Stimulated activated effector memory CD8-positive, alpha-beta T cell treated with anti-CD3 and anti-CD28 coated beads, Interleukin-12 subunit alpha, Interleukin-12 subunit beta, amount 100 ng/mL, for 72 hours (primary cell): ENCODE measurements around the gene MAN1A1.
A peak's percentile ranks its signal among the peaks of the same experiment; 100 is the strongest.

ENCODE experiments used
- ATAC-seq: fragments of 150-1000 bp; cut with Tn5 transposase; 2 replicates; pipeline ENCODE4 v1.10.0; 2021
- DNase-seq, 2 donors: peaks; one replicate each; pipeline ENCODE4 v3.0.0; 2021 to 2022; ENCODE audit warnings: low spot score in 2 of 2
- H3K27ac Mint-ChIP-seq: one replicate; pipeline ENCODE4 v1.8.0; 2022; ENCODE audit warnings: mild to moderate bottlenecking, mixed read lengths
- H3K36me3 Mint-ChIP-seq: one replicate; pipeline ENCODE4 v1.8.0; 2022; ENCODE audit warnings: mild to moderate bottlenecking, mixed read lengths
- H3K4me1 Mint-ChIP-seq: one replicate; pipeline ENCODE4 v1.8.0; 2022; ENCODE audit warnings: mixed read lengths
- H3K4me3 Mint-ChIP-seq: one replicate; pipeline ENCODE4 v1.8.0; 2022; ENCODE audit warnings: mild to moderate bottlenecking, mixed read lengths
- H3K9me3 Mint-ChIP-seq: one replicate; pipeline ENCODE4 v1.8.0; 2022; ENCODE audit warnings: mixed read lengths

MAN1A1 gene

DNA sequence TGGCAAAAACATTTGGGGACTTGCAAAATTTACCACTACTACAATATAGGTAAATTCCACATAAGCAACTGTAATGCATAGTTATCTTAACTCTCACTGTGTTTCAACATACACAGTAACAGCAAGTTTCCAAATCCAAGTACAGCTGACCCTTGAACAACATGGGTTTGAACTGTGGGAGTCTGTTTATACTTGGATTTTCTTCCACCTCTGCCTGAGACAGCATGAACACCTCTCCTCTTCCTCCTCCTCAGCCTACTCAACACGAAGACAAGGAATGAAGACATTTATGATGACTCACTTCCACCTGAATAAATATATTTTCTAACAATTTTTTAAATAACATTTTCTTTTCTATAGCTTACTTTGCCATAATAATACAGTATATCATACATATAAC is 25.6 kb downstream of the MAN1A1 start:
- ATAC-seq (no peak), DNase-seq (no peak)
- no peak overlapping the region for H3K27ac Mint-ChIP-seq
- H3K4me1 Mint-ChIP-seq, result peaks cover 54% of the 10 kb centered on the region
- peaks cover 38% of the 10 kb centered on the region for H3K36me3 Mint-ChIP-seq
- H3K4me3 Mint-ChIP-seq, result no peak overlapping the region
- no peaks in the 10 kb centered on the region for H3K9me3 Mint-ChIP-seq

DNA sequence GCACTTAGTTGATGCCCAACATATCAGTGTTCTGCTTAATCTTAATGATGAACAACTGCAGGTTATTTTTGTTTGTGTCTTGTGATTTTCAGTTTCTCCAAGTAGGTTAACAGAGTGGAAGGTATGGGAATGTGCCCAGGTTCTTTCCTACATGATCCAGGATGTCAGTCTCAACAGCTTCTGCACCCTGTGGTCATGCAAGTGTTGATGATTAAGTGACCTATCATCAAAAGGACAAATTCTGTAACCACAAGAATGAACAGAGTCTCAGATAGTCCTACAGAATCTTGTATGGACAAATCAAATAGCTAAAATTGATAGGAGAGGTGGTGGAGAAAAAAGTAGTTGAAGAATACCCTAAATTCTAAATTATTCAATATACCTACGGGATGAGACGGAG is 26.1 kb downstream of the MAN1A1 start:
- Mint-ChIP-seq H3K27ac (peak overlapping the region; percentile 29), H3K9me3 (no peaks in the 10 kb centered on the region), H3K4me1 (peaks cover 50% of the 10 kb centered on the region), H3K36me3 (peaks cover 38% of the 10 kb centered on the region), H3K4me3 (peak overlapping the region; percentile 20)
- no peak for DNase-seq
- ATAC-seq, result no peak

- no peaks in the 10 kb centered on the region for H3K9me3 Mint-ChIP-seq
- no peak for DNase-seq
Observed at GRCh38 chr6:119322715-119323350, 26.7 kb downstream of the MAN1A1 start.

DNA sequence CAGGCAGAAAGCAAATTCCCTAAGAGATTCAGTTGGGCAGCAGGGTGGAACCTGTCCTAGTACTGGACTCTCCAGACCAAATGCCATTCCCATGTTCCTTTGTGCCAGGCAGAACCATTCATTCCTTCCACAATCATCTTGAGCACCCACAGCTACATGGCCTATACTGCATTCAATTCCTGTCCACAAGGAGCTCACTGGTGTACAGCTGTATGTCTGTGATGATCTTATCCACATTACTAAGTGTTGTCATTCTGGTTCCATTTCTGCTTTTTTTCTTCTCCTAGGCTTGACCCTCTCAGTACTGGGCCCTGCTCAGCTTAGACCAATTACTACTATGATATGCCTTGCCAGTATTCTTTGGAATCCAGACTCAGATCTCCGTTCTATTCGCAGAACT is 27.5 kb downstream of the MAN1A1 start:
- Mint-ChIP-seq H3K4me3 (peak overlapping the region; percentile 20), H3K27ac (peak overlapping the region; percentile 29), H3K36me3 (peaks cover 25% of the 10 kb centered on the region), H3K4me1 (peaks cover 44% of the 10 kb centered on the region), H3K9me3 (no peaks in the 10 kb centered on the region)
- peak; percentile 37 for ATAC-seq
- no peak for DNase-seq

More at GRCh38 chr6:119322715-119323350, 26.7 kb downstream of the MAN1A1 start:
- peak; percentile 88 for ATAC-seq
- H3K27ac Mint-ChIP-seq, result peak overlapping the region; percentile 29
- H3K4me1 Mint-ChIP-seq, result peaks cover 43% of the 10 kb centered on the region
- H3K4me3 Mint-ChIP-seq, result peak overlapping the region; percentile 20
- peaks cover 33% of the 10 kb centered on the region for H3K36me3 Mint-ChIP-seq

- peaks cover 45% of the 10 kb centered on the region for H3K4me1 Mint-ChIP-seq
- no peaks in the 10 kb centered on the region for H3K9me3 Mint-ChIP-seq
- no peak overlapping the region for H3K27ac Mint-ChIP-seq
- no peak overlapping the region for H3K4me3 Mint-ChIP-seq
- no peak for DNase-seq
- ATAC-seq, result no peak
- H3K36me3 Mint-ChIP-seq, result peaks cover 10% of the 10 kb centered on the region
Observed at GRCh38 chr6:119319694-119320093, 29.9 kb downstream of the MAN1A1 start.

DNA sequence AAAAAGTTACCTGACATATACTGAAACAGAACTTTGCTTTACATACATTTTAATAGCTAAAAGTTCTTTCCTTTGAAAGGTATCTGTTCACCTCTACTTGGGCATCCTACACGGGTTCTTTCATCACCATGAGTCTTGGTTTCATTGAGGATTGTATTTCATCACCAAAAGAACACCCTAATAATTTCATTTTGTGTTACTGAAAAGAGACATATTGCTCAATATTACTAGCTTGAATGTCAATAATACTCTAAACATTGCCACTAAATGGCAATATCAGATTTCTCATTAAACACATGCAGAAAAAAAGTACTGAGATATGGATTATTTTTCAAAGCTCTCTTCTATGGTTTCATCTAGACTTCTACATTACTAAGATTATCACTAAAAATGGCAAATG is 30.8 kb downstream of the MAN1A1 start:
- H3K9me3 Mint-ChIP-seq, result no peaks in the 10 kb centered on the region
- H3K27ac Mint-ChIP-seq, result no peak overlapping the region
- DNase-seq (no peak), ATAC-seq (no peak)
- H3K36me3 Mint-ChIP-seq, result peaks cover 8% of the 10 kb centered on the region
- H3K4me1 Mint-ChIP-seq, result peaks cover 52% of the 10 kb centered on the region
- H3K4me3 Mint-ChIP-seq, result no peak overlapping the region

DNA sequence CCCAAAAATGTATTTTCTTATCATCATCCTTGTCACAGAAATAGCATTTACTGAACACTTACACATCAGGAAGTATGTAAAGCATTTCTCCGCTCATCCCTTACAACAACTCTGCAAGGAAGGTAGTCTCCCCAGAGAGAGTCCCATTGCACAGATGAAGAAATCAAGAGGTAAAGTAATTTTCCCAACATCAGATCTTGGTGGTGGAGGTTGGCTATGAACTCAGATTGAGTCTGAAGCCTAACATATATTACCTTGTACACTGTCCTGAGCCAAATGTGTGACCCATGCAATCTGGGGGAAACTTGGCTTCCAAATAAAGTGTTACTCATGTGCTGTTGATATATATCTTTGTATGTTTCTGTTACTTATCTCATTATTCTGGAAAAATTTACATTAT is 31.4 kb downstream of the MAN1A1 start:
- peaks cover 52% of the 10 kb centered on the region for H3K4me1 Mint-ChIP-seq
- H3K27ac Mint-ChIP-seq, result no peak overlapping the region
- no peak overlapping the region for H3K4me3 Mint-ChIP-seq
- H3K36me3 Mint-ChIP-seq, result peaks cover 4% of the 10 kb centered on the region
- ATAC-seq (no peak), DNase-seq (no peak)
- no peaks in the 10 kb centered on the region for H3K9me3 Mint-ChIP-seq

- peaks cover 52% of the 10 kb centered on the region for H3K4me1 Mint-ChIP-seq
- H3K27ac Mint-ChIP-seq, result no peak overlapping the region
- no peak for DNase-seq
- no peaks in the 10 kb centered on the region for H3K9me3 Mint-ChIP-seq
- no peak for ATAC-seq
- H3K4me3 Mint-ChIP-seq, result no peak overlapping the region
- H3K36me3 Mint-ChIP-seq, result peaks cover 4% of the 10 kb centered on the region
Observed at GRCh38 chr6:119317007-119317406, 32.6 kb downstream of the MAN1A1 start.

DNA sequence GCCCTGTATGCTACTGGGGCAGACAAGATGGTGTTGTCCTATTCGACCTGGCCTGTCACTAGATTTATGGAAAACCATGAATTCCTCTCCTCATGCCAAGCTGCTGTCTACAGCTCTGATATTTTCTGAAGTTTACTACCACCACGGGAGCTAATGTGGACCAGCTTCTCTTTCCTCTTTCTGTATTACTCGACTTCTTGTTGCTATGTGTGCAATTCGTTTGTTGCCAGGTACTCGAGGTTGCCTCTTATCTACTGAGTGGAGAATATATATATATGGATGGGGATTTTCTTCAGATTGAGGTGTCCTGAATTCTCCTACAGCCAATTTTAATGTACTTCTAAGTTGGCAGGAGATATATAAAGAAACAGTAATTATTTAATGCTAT is 34.7 kb downstream of the MAN1A1 start:
- peak; percentile 61 for ATAC-seq
- peaks cover 60% of the 10 kb centered on the region for H3K4me1 Mint-ChIP-seq
- peaks cover 5% of the 10 kb centered on the region for H3K36me3 Mint-ChIP-seq
- no peaks in the 10 kb centered on the region for H3K9me3 Mint-ChIP-seq
- no peak for DNase-seq
- H3K27ac Mint-ChIP-seq, result peak overlapping the region; percentile 97
- H3K4me3 Mint-ChIP-seq, result peak overlapping the region; percentile 74

DNA sequence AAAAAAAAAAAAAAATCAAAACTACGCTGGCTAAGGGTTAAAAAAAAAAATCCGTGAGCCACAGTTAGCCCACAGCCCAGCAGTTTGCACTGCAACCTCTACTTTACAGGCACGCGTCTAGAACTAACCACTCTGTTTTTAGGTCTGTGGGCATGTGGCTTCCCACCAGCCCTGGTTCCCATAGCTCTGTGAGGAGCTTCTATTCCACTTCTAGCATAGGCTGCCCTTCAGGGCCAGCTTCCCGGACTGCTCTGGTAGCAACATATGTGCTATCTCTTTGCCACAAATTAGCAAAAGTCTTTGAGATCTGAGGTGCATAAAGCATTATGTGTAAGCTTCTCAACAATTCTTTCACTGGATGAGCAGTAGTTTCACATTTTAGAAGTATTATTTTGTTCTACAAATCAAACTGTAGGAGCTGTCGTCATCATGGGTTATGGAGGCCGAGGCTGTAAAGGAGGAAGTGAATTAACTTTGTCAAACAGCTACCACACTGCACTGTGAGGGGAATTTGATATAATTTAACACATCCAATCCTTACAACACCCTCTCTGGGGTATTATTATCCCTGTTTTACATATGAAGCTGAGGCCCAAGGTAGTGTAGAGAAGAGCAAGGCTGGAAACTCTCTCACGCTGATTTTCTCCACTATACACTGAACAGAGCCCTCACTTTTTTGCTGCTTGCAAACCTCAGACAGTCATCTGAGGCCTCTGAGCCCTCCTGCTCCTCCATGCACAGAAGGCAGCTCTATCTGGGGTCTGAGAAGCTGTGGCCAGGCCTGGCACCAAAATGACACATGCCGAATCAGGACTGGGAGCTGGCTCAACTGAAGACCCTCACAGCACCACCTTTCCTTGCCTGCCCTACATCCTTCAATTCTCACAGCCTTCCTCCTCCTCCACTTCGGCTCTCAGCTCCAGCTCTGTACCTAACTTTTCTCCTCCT is 35.4 kb downstream of the MAN1A1 start:
- Mint-ChIP-seq H3K36me3 (peaks cover 5% of the 10 kb centered on the region), H3K27ac (peak overlapping the region; percentile 97), H3K4me1 (peaks cover 60% of the 10 kb centered on the region), H3K9me3 (no peaks in the 10 kb centered on the region), H3K4me3 (peak overlapping the region; percentile 74)
- ATAC-seq, result peak; percentile 86
- peak; percentile 24 to 78 for DNase-seq

- DNase-seq (no peak), ATAC-seq (peak; percentile 55)
- Mint-ChIP-seq H3K4me3 (peak overlapping the region; percentile 74), H3K27ac (peak overlapping the region; percentile 97), H3K9me3 (no peaks in the 10 kb centered on the region), H3K36me3 (peaks cover 5% of the 10 kb centered on the region), H3K4me1 (peaks cover 68% of the 10 kb centered on the region)
Observed at GRCh38 chr6:119312875-119313338, 36.7 kb downstream of the MAN1A1 start.

DNA sequence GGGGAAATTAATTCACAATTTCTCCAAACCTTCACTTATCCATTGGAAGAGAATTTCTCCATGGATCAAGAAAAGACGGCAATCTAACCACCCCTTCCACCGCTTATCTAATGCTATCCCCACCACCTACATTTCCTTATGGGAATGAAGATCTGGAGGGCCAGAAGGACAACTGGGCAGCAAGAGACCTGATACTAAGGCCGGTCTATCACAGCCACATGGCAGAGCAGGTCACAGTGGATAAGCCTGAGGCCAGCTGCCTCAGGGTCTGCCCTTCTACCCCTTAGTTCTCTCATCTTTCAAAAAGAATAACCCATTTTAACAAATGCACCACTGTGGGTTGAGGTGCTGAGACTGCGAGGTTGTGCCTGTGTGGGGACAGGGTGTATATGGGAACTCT is 37.1 kb downstream of the MAN1A1 start:
- no peak for ATAC-seq
- Mint-ChIP-seq H3K27ac (peak overlapping the region; percentile 97), H3K36me3 (peaks cover 5% of the 10 kb centered on the region), H3K9me3 (no peaks in the 10 kb centered on the region), H3K4me1 (peaks cover 70% of the 10 kb centered on the region), H3K4me3 (peak overlapping the region; percentile 74)
- DNase-seq, result no peak

DNA sequence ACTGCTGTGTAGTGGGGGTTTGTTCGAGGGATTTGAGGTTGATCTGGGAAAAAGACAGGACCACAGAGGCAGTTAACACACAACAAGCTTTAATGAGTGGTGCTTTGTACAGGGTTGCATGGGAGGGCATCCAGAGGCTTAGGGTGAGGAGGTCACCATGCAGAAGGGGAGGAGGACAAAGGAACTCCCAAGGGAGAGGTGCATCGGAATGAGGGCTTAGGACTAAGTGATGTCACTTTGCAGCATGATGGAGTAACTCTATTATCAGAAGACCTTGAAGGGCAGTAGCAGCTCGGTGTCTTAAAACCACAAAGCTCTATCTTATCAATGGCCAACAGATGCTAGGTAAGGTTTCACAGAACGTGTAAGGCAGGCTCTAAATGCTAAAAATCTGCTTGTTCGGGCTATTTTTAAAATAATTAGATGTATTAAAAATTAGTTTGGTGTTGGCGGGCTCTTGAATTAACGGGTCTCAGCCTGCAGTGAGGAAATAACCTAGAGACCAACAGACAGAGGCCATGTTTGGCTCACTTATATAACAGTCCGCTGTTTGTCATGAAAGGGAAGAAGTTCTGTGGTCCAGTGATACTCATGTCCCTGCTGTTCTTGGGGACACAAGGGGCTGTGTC is 37.9 kb downstream of the MAN1A1 start:
- peak overlapping the region; percentile 74 for H3K4me3 Mint-ChIP-seq

DNA sequence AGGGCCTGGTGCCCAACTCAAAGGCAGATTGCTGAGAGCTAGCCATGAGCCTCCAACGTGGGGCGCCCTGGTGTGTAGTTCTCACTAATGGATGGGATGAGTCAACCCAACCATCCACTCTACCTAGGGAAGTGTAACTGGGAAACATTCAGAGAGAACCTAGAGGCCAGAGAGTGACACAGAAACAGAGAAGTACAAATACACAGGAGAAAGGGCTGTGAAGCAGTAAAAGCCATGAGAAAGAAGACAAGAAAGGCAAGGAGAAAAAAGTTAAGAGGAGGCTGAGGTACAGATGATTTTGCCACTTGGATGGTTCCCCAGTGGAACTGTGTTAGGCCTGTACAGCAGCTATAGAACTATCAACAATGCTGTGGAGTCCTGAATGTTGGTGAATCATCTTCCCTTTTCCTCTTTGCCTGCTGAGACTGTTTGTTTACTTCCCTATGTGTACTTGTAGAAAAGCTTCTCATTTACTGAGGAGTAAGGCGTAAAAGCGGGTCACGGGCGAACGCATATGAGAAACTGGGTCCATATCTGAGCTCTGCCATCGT is 39.0 kb downstream of the MAN1A1 start:
- H3K9me3 Mint-ChIP-seq, result no peaks in the 10 kb centered on the region
- no peak overlapping the region for H3K4me3 Mint-ChIP-seq
- no peak for DNase-seq
- ATAC-seq, result no peak
- peaks cover 66% of the 10 kb centered on the region for H3K4me1 Mint-ChIP-seq
- peaks cover 8% of the 10 kb centered on the region for H3K36me3 Mint-ChIP-seq
- peak overlapping the region; percentile 1 for H3K27ac Mint-ChIP-seq

More for the DNA sequence above, 37.9 kb downstream of the MAN1A1 start:
- peak overlapping the region; percentile 97 for H3K27ac Mint-ChIP-seq
- H3K9me3 Mint-ChIP-seq, result no peaks in the 10 kb centered on the region
- H3K36me3 Mint-ChIP-seq, result peaks cover 5% of the 10 kb centered on the region
- DNase-seq, result no peak
- H3K4me1 Mint-ChIP-seq, result peaks cover 64% of the 10 kb centered on the region
- ATAC-seq, result no peak

DNA sequence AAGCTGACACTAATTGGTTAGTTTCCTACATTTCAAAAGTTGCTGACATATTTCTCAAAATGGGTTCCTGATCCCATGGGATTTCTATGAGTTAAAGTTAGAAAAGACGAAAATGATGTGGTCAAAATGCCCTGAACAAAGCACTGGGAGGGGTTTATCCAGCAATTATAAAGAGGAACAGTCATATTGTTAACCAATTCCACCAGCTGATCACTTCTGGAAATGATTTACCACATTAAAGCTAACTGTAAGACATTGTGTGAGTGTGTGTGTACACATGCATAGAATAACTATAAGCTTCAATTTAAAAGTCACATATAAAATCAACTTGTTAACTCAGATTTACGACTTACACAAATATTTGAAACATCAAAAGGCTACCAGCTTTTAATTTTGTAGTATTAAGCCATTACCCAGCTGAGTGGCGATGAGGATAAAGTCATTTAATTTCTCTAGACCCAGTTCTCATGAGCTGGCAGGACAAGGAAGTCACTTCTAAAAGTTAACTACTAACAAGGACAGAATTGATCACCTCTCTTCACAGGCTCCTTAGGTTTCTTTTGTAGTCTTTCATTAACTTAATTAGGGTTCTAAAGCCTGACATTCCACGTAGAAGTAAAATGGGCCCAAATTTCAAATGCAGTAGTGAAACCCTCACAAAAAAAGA is 40.4 kb downstream of the MAN1A1 start:
- no peak overlapping the region for H3K27ac Mint-ChIP-seq
- peaks cover 55% of the 10 kb centered on the region for H3K4me1 Mint-ChIP-seq
- peaks cover 12% of the 10 kb centered on the region for H3K36me3 Mint-ChIP-seq
- ATAC-seq, result no peak
- no peak for DNase-seq
- no peaks in the 10 kb centered on the region for H3K9me3 Mint-ChIP-seq
- no peak overlapping the region for H3K4me3 Mint-ChIP-seq
